Cardiac muscle cell (in vitro differentiated cells and primary cell): ENCODE measurements around the gene PKNOX2. TPM values are rescaled to one million over a fixed set of nuclear protein-coding genes. Genes with fewer than 3 reads are reported as not detected.

ENCODE experiments used
- DNase-seq, 2 donors: peaks; one replicate each; pipeline versions ENCODE4 v3.0.0 to v3.0.0-alpha.2; 2010 to 2017; ENCODE audit warnings: low read depth in 1 of 2, low spot score in 1 of 2
- H3K27ac ChIP-seq: fragments of 200-600 bp; sonication (generic); 2 replicates; pipeline ENCODE4 v1.5.1; 2016
- H3K27me3 ChIP-seq: fragments of 200-600 bp; sonication (generic); 2 replicates; pipeline ENCODE4 v1.6.0; 2016; ENCODE audit warnings: control low read depth
- H3K36me3 ChIP-seq: fragments of 200-600 bp; sonication (generic); 2 replicates; pipeline ENCODE4 v1.5.1; 2016; ENCODE audit warnings: control low read depth
- H3K4me1 ChIP-seq: fragments of 200-600 bp; sonication (generic); 2 replicates; pipeline ENCODE4 v1.8.1; 2017; ENCODE audit warnings: low read depth, mild to moderate bottlenecking, mixed run types
- H3K4me3 ChIP-seq: fragments of 200-600 bp; sonication (generic); 2 replicates; pipeline ENCODE4 v1.5.1; 2016; ENCODE audit warnings: mild to moderate bottlenecking
- H3K9me3 ChIP-seq: fragments of 200-600 bp; sonication (generic); 2 replicates; pipeline ENCODE4 v1.5.1; 2017; ENCODE audit warnings: low read depth, mild to moderate bottlenecking, control low read depth
- polyA plus RNA-seq: library from polyadenylated mRNA; unstranded; fragments of >200 nt; fragmentation: Nextera tagmentation; extraction: Ambion mirVana; gene quantifications from 2 replicates; pipeline ENCODE4 v1.2.1, GENCODE V29; 2016
- total RNA-seq: library from RNA; depleted of rRNA; stranded (reverse); fragments of >200 nt; gene quantifications from 2 replicates; pipeline ENCODE4 v1.2.3, GENCODE V29; 2016
- TF ChIP-seq, protein P1 (sequence below): IDR thresholded peaks from 2 replicates; pipeline ENCODE4 v1.5.1; 2012; ENCODE audit warnings: low read depth, mild to moderate bottlenecking, low read length

The PKNOX2 gene
- total and polyA plus RNA-seq, 2 experiments from 2014 or later: 2.1 to 6.1 TPM

DNA sequence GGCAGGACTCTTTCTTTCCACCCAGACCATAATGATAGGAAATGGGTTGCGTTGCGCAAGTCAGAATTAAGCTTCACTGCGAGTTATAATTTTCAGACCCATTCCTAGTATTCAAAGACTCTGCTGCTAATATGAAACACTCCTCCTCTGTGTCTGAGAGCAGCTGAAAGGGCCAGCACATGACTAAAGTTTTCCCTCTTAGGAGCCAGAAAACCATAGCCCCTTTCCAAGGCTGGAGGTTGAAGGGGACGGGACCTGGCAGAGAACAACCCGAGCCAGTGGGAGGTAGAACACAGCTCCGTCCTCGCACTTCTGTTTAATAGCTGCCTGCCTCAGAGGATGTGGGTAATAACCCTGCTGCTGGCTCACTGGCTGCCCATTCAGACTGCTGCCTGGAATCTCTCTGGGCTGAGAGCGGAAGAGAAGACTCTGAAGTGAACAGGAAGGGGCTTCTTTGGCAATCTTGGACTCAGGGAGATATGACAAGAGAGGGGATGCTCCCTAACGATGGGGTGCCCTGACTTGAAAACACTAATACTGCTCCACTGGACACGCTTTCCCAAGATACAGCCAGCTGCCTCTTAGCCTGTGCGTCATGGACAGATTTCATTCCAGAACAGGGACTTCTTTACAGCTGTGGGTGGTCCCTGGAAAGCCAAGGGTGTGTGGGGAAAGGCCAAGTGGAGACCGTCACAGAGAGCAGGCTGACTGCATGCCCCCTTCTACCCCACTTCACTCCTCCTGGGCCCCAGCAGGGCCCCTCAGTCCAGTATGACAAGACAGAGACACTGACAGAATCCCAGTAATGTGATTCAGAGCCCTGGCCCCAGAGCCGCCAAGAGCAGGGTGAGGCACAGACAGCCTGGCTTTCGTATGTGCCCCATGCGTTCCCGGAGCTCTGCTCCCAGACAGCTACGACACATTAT lies 174.6 kb downstream of the PKNOX2 start:
- Histone ChIP-seq H3K4me3 (no peak overlapping the region), H3K27me3 (no peaks in the 10 kb centered on the region), H3K27ac (no peak overlapping the region), H3K36me3 (no peaks in the 10 kb centered on the region), H3K4me1 (peaks cover 8% of the 10 kb centered on the region), H3K9me3 (no peaks in the 10 kb centered on the region)
- peak in 1 of 2 donors; percentile 80 for DNase-seq
- TF ChIP-seq, protein P1, sequence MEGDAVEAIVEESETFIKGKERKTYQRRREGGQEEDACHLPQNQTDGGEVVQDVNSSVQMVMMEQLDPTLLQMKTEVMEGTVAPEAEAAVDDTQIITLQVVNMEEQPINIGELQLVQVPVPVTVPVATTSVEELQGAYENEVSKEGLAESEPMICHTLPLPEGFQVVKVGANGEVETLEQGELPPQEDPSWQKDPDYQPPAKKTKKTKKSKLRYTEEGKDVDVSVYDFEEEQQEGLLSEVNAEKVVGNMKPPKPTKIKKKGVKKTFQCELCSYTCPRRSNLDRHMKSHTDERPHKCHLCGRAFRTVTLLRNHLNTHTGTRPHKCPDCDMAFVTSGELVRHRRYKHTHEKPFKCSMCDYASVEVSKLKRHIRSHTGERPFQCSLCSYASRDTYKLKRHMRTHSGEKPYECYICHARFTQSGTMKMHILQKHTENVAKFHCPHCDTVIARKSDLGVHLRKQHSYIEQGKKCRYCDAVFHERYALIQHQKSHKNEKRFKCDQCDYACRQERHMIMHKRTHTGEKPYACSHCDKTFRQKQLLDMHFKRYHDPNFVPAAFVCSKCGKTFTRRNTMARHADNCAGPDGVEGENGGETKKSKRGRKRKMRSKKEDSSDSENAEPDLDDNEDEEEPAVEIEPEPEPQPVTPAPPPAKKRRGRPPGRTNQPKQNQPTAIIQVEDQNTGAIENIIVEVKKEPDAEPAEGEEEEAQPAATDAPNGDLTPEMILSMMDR: no peak

DNA sequence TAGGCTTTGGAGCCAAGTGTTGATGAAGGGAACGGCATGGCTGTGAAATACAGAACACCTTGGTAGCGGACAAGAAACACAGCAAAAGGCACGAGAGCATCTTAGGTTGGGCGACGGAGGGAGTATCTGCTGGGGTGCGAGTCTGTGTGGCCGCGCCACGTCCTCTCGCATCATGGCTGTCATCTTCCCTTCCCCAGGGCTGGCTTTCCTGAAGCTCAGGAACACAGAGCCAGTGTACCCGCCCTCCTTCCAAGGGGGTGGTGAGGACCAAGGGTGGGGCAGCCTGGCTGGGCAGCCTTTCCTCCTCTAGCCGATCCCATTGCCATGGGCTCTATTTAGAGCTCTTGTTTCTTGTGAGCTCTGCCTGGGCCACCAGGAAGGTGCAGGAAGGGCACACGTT lies 177.1 kb downstream of the PKNOX2 start:
- peaks cover 8% of the 10 kb centered on the region for H3K4me1 ChIP-seq
- H3K9me3 ChIP-seq: no peaks in the 10 kb centered on the region
- H3K4me3 ChIP-seq: no peak overlapping the region
- TF ChIP-seq, protein P1: no peak
- H3K27me3 ChIP-seq: no peaks in the 10 kb centered on the region
- no peak overlapping the region for H3K27ac ChIP-seq
- no peak for DNase-seq
- H3K36me3 ChIP-seq: no peaks in the 10 kb centered on the region

DNA sequence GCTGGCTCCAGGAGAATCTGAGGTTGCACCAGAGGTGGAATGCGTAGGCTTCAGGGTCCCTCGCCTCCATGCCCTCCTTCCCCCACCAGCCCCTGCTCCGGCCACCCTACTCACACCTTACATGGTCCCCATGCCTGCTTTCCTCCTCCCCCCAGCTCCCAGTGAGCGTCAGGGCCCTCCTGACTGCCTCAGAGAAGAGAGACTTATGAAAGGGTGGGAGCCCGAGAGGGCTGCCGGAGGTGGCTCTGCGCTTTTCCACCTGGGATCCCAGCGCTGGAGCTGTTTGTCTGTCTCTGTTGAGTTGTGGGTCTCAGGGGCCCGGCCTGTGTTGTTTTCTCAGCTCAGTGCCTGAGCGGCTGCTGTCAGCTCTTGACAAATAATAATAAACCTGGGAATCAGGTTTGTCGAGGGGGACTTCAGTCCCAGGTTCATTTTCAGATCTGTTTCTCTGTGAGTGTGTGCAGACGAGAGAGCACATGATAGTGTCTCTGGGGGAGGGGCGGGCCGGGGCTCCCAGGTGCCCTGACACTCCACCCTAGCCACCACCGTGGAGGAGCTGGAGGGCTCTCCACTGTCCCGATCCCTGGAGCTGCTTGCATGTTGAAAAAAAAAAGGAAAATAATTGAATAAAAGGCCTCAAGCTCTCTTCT lies 177.9 kb downstream of the PKNOX2 start:
- TF ChIP-seq, protein P1: no peak
- no peak for DNase-seq
- no peaks in the 10 kb centered on the region for H3K27me3 ChIP-seq
- H3K4me3 ChIP-seq: no peak overlapping the region
- H3K9me3 ChIP-seq: no peaks in the 10 kb centered on the region
- H3K4me1 ChIP-seq: peaks cover 8% of the 10 kb centered on the region
- H3K36me3 ChIP-seq: no peaks in the 10 kb centered on the region
- no peak overlapping the region for H3K27ac ChIP-seq

DNA sequence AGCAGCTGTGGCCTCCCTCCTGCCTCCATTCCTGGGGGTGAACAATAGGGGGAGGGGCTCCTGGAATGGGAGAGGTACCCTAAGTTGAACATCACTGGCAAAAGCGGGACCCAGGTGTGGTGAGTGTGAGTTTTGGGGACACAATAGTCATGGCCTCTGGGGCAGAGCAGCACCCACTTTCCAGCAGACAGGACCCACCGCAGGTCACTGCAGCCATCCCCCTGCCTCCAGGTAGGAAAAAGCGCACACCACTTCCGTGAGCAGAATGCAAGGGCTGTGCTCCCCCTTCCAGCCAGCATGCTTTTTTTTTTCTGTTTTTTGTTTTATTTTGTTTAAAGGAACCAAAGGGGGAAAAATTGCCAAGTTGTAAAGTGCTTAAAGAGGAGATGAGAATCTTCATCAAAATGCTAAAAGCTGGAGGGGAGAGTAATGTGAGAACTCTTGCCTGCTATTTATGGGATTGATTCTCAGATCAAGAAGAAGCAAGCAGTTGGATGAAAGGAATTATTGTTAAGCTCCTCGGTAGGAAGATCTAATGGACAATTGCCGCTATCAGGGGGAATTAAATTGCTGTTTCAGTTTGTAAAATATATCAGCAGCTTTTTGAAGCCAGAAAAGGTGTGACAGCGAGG lies 178.7 kb downstream of the PKNOX2 start:
- Histone ChIP-seq H3K4me3 (no peak overlapping the region), H3K36me3 (no peaks in the 10 kb centered on the region), H3K9me3 (no peaks in the 10 kb centered on the region), H3K27ac (no peak overlapping the region), H3K4me1 (peaks cover 8% of the 10 kb centered on the region), H3K27me3 (no peaks in the 10 kb centered on the region)
- TF ChIP-seq, protein P1: no peak
- DNase-seq: no peak

DNA sequence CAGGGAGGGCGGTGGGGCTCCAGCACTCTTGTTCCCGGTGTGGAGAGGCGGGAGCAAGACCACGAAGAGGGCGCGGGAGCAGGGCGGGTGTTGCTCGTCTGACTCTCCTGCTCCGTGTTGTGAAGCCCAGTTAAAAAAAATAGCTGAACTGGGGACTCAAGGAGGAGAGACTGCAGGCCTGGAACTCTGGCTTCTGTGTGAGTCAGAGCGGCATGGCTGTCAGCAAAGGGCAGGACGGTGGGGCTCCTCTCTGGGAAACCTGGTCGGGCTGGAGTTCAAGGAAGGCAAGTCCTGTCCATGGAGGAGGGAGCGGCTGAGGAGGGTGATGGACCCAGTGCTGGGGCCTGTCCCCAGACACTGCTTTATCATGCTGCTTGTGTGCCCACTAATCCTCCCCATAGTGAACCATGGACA lies 179.2 kb downstream of the PKNOX2 start:
- Histone ChIP-seq H3K36me3 (no peaks in the 10 kb centered on the region), H3K27me3 (no peaks in the 10 kb centered on the region), H3K27ac (no peak overlapping the region), H3K4me3 (no peak overlapping the region), H3K9me3 (no peaks in the 10 kb centered on the region), H3K4me1 (peaks cover 11% of the 10 kb centered on the region)
- DNase-seq: peak in 1 of 2 donors; percentile 51
- TF ChIP-seq, protein P1: no peak
